GM21619 (cell line): ENCODE measurements around the gene GUCA2B.

ENCODE experiments used
- ATAC-seq: cut with Tn5 transposase; IDR thresholded peaks from one replicate; pipeline ENCODE4 v1.9.1; 2021; ENCODE audit not compliant: unreplicated experiment

The GUCA2B gene

DNA sequence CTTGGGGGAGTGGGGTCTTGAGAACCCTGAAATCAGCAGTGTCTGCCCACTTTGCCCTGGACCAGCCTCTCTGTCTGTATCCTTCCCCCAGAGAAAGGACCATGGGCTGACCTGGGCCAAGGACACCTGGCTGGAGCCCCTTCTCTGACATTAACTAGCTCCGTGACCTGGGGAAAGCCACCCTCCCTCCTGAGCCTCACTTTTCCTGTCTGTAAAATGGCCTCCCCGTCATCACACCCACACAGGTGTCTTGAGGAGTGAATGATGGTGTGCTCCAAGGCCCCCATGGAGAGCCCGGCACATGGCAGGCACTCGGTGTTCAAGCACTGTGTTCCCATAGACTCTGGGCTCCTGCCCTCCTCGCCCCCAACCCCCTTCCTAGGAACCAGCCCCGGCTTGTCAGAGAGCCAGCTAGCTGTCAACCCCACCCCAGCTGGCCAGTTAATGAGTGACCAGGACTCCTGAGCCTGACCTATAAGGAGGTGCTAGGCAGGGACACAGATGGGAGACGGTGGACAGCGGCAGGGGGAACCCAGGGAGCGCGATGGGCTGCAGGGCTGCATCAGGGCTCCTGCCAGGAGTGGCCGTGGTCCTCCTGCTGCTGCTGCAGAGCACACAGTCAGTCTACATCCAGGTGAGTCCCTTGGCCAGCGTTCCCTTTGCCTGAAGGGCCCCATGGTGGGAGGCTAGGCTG lies at the start of gene GUCA2B:
GUCA2B (plus strand) TSS at position 504 of the 694 bp plus-strand sequence; CDS start at position 545, 41 bp downstream.
- ATAC-seq: no peak

DNA sequence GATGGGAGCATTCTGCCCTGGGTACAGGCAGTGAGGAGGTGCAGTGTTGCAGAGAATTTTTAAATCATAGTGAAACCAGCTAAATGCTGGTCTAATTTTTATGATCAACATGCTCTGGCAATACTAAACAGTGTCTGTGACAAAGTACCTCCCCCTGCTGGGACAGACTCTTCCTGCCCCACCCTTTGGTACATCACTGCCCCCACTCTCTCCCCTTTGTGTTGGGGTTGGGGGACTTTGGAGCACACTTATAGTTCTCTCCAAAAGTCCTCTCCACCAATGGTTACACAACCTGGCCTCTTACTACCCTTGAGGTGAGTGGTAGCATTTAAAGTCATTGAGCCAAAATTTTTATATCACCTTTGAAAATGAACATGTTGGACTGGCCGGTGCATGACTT lies 48.2 kb upstream of the GUCA2B start:
- no peak for ATAC-seq

DNA sequence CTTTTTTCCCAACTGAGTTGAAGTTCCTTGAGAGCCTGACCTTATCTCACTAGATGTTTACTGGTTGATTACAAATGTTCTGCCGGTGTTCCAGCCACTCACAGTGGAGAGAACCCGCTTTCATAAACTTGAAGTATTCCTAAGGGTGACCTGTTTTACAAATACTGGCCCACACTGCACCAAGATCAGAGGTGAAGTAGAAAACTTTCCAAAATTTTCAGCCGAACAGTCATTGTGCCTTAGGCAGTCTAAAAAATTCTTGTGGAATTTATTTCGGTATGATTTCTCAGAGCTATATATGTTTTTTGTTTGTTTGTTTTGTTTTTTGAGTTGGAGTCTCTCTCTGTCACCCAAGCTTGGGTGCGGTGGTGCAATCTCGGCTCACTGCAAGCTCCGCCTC lies 44.9 kb upstream of the GUCA2B start:
- ATAC-seq: no peak

- no peak for ATAC-seq
These were observed 43.6 kb upstream of the GUCA2B start for GRCh38 chr1:42109600-42109999.

DNA sequence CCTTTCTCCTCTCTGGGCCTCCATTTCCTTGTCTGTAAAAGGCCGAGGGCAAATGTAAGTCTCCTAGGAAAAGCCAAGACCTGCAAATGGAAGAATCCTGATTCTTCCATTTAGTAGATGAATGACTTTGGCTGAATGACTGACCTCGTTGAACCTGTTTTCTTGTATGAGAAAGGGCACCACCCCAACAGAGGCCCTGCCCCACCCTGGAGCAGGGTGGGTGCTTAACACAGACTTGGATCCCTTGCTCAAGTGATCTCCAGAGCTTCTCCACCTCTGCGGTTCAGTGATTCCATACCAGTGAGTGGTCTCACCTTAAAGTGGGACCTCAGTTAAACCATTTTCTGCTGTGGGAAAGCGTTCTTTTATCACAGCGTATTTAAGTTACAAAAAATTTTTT lies 39.0 kb upstream of the GUCA2B start:
- ATAC-seq: no peak

GRCh38 chr1:42117214-42117613 lies 36.0 kb upstream of the GUCA2B start:
- ATAC-seq: no peak

GRCh38 chr1:42118125-42118524 lies 35.1 kb upstream of the GUCA2B start:
- no peak for ATAC-seq

DNA sequence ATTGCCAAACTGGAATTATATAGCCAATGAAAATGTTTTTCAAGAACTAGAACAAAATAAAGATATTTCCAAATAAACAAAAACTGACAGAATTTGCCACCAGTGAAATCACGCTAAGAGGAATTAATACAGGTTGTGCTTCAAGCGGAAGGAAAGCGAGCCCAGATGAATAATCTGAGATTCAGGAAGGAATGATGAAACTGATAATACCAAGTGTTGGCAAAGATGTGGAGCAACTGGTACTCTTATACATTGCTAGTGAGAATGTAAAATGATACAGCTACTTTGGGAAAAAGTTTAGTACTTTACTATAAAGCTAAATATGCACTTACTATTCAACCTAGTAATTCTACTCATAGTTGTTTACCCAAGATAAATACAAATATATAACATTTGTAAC lies 30.8 kb upstream of the GUCA2B start:
- no peak for ATAC-seq

DNA sequence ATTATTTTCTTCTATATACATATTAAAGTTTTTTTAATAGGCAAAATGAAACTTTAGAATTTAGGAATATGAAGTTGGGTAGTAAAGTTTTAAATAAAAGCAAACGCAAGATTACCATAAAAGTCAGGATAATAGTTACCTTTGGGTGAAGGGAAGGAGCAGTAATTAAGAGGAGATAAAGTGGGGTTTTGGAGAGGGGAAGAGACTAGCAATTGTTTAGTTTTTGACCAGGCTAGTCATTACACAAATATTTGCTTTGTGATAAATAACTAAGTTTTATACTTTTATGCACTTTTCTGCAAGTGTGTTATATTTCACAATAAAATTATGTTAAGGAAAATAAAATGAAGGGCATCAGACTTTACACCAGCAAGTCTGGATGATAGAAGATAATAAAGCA lies 27.7 kb upstream of the GUCA2B start:
- ATAC-seq: no peak

DNA sequence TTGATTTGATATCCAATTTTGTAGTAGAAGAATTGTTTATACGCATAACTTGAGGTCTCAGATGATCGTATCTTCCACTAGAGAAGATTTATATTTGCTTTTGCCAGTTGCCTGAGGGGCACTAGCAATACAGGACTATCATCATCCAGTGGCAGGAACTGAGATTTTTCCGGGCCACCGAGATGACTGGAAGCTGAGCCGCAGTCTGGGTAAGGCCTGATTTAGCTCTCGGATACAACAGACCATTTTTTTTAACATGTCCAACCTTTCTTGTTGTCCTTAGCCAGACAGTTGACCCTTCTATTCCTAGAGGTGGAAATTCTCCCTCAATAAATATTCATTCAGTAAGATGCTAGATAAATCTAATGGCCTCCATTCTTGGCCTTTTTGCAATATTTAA lies 25.4 kb upstream of the GUCA2B start:
- no peak for ATAC-seq

DNA sequence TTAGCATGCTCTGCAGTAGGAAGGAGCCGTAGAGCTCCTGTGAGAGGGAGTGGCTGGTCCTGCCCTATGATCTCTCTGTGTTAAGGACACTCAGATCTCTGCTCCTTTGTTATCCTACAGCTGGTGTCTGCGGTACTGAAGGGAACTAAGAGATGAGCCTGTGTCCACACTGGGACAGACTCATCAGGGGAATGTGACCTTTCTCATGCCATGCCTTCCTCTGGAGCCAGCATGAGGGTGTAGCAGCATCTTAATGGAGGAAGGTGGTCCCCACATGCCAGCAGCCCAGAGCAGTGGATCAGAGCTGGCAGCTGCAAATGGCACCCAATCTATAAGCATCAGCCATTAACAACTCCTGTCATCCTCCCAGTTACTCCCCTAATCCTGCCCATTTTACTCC lies 24.7 kb upstream of the GUCA2B start:
- no peak for ATAC-seq

- no peak for ATAC-seq
These were observed 24.2 kb upstream of the GUCA2B start for GRCh38 chr1:42128964-42129363.

DNA sequence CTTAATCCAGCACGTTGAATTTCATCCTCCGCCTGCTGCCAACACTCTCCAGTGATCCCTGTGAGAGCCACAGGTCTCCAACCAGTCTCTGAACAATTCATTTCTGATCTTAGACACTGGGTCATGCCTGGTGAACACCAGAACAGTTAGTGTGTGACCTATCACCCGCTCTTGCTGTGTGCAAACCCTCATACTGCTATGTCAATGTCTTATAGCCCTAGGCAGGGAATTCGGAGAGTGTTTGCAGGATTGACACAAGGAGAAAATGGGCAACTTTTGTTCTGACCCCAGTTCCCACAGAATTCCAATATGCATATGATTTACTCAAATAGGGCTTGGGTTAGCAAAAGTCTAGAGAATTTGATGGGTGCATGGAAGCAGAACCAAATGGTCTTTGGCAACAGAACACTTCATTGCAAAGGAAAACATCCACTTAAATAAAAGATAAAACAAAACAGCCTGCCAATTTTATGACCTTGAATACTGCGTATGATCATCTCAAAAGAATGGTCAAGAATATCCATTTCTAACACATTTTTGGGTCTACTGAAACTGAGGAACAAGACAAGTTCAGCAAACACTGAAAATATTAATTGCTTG lies 23.0 kb upstream of the GUCA2B start:
- ATAC-seq: no peak

DNA sequence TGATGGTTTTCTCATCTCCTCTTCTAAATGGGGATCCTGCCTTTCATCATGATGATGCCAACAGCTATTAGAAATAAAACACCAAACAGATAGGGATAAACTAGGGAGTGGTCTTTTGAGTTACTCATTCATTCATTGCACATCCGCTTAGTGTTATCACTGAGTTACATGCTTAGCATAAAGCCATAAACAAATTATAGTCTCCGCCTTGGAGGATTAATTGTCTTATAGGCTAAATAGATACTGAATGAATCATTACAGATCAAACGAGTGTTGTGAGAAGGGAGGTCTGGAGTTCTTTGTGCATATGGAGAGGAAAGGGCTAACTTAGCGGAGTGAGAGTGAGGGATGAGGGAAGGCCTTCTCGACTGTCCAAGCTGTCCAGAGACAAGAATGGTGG lies 19.8 kb upstream of the GUCA2B start:
- no peak for ATAC-seq

DNA sequence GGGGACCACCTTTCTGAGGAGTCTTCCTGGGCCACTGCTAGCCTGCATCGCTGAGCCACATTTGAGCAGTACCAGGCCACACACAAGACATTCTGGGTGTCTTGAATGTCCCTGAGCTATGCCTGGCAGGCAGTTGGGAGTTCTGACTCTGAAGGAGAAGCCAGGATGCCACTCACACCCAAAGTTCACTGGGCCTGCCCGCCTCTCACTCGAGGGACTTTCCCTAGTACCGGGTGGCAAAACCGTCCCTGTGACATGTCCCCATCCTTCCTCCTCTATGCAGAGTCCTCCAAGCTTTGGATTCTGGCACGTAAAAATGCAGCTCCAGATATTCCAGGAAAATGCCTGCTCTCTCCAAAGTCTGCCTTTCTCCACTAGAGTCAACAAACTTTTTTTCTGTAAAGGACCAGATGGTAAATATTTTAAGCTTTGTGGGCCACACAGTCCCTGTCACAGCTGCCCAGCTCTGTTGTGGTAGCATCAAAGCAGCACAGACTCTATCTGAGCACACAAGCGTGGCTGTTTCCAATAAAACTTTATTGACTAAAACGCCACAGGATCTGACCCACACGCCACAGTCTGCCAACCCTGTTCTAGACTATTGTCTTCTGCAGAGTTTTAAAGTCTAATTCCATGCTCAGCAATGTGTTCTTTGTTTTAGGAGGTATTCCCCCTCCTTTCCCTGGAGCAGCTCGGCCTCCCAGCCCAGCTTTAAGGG lies 19.2 kb upstream of the GUCA2B start:
- no peak for ATAC-seq

GRCh38 chr1:42135426-42135825 lies 17.8 kb upstream of the GUCA2B start:
- no peak for ATAC-seq

DNA sequence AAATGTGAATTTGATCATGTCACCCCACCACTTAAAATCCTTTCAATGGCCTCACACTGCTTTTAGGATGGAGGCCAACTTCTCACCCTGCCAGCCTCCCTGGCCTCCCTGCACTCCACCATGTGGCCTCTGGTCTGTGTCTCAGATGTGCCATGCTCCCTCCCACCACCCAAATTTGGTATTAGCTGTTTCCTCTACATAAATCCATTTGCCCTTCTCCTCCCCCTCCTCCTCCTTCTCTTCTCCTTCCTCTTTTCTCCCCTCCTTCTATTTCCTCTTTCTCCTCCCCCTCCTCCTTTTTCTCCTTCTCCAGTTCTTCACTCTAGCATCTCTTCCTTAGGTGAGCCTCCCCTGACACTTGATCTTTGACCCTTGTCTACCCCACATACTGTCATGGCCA lies 16.7 kb upstream of the GUCA2B start:
- no peak for ATAC-seq

DNA sequence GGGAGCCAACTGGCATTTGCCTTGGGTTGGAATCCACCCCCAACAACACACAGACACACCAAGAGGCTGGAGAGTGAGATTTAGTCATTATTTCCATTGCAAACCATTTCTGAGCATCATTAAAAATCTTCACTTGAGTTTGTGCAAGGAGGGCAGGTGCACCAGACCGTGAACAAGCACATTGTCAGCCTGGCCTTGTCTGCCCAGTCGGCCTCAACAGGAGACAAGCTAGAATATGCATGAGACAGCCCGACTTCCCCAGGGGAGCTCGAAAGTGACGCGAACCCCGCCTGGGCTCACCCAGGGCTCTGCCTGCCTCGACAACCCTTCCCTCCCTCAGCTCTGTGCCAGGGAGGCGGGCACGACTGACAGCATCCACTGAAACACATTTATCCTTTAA lies 15.4 kb upstream of the GUCA2B start:
- no peak for ATAC-seq

GRCh38 chr1:42138586-42138985 lies 14.6 kb upstream of the GUCA2B start:
- ATAC-seq: no peak

DNA sequence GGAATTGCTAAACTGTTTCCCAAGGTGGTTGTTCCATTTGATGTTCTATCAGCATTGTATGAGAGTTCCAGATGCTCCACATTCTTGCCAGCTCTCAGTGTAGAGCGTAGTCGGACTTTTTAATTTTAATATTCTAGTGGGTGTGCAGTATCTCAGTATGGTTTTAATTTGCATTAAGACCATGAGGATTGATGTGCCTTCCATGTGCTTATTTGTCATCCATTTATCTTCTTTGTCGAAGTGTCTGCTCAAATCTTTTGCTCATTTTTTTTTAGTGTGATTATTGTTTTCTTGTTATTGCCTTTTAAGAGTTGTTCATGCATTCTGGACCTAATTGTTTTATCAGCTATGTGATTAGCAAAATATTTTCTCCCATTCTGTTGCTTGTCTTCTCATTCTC lies 13.8 kb upstream of the GUCA2B start:
- no peak for ATAC-seq

DNA sequence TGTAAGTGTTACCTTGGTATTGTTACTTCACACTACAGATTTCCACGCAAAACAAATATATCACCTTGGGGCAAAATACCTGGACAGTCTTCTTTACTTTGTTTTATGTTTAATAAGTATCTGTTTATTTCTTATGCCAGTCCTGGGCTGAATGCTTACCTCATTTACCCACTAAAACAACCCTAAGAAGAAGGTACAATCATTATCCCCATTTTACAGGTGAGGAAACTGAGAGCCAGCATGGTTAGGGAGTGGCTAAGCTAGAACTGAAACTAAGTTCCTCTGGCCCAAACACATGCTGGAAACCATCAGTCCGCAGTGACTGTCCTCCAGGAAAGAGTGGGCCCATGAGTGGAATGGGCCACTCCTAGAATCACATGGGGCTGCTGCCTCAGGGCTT lies 13.0 kb upstream of the GUCA2B start:
- no peak for ATAC-seq

GRCh38 chr1:42141978-42142377 lies 11.2 kb upstream of the GUCA2B start:
- ATAC-seq: no peak
